K562 (cell line): ENCODE measurements around the gene HK1. TPM values are rescaled to one million over a fixed set of nuclear protein-coding genes. Genes with fewer than 3 reads are reported as not detected.

Experiments
- ATAC-seq: fragments of 200-7000 bp; cut with Tn5 transposase; 3 replicates; pipeline ENCODE4 v1.9.1; 2020; ENCODE audit warnings: moderate library complexity
- BruUV-seq: library from RNA; stranded (reverse); fragments of 400-500 nt; replicated peaks from 2 replicates; lab custom pipeline; 2021; lab: Mats Ljungman, UMichigan
- CTCF ChIA-PET: fragments of 300-600 bp; formaldehyde crosslinking; extraction: SDS; loops from one replicate; lab custom pipeline; 2021; ENCODE audit warnings: low intra/inter-chr PET ratio; lab: Yijun Ruan, JAX
- POLR2A ChIA-PET: fragments of 300-600, 350-650 bp; sonication (Branson Sonifier 250); formaldehyde crosslinking; extraction: SDS; loops from one replicate; lab custom pipeline; 2021; ENCODE audit warnings: antibody characterized with exemption, inconsistent platforms; lab: Yijun Ruan, JAX
- DNase-seq, 4 experiments: peaks; one replicate each; pipeline versions ENCODE4 v3.0.0 to v3.0.0-alpha.2; 2011 to 2018; ENCODE audit warnings: low spot score in 3 of 4, mixed read lengths in 3 of 4; ENCODE audit errors: extremely low read depth in 1 of 4
- FAIRE-seq: peaks from 2 replicates; lab custom pipeline; 2011; peaks lifted over from hg19 to GRCh38; lab: Jason Lieb, UNC
- H2AFZ ChIP-seq: 2 replicates; pipeline ENCODE4 v1.6.0; 2011; ENCODE audit warnings: low read depth, low read length, control low read depth, inconsistent platforms
- H3K27ac ChIP-seq: fragments of 200-600 bp; 3 replicates; pipeline ENCODE4 v1.8.0; 2011; ENCODE audit warnings: low read depth, mild to moderate bottlenecking, control low read depth, inconsistent platforms, low read length, moderate library complexity, mixed read lengths; ENCODE audit errors: extremely low read depth
- H3K27me3 ChIP-seq, 2 experiments: fragments of 300-600 bp in 1 of 2; 2 replicates in 1 of 2; 3 replicates in 1 of 2; pipeline versions ENCODE4 v1.6.0 to v1.8.0; 2011; ENCODE audit warnings: inconsistent platforms in 2 of 2, low read length in 2 of 2, mild to moderate bottlenecking in 1 of 2, mixed read lengths in 1 of 2, moderate library complexity in 1 of 2; ENCODE audit not compliant: control insufficient read depth in 2 of 2, insufficient read depth in 2 of 2
- H3K36me3 ChIP-seq: fragments of 300-600 bp; 3 replicates; pipeline ENCODE4 v1.8.0; 2011; ENCODE audit warnings: mild to moderate bottlenecking, low read length, inconsistent platforms; ENCODE audit not compliant: control insufficient read depth, insufficient read depth
- H3K4me1 ChIP-seq, 2 experiments: fragments of 200-600 bp in 1 of 2; replicated peaks in 1 of 2; 2 replicates in 1 of 2; 3 replicates in 1 of 2; pipeline versions ENCODE4 v1.5.1 to v1.8.0; 2011; ENCODE audit warnings: inconsistent platforms in 2 of 2, low read length in 2 of 2, mild to moderate bottlenecking in 1 of 2, mixed read lengths in 1 of 2, moderate library complexity in 1 of 2; ENCODE audit not compliant: control insufficient read depth in 2 of 2, insufficient read depth in 2 of 2
- H3K4me2 ChIP-seq: 2 replicates; pipeline ENCODE4 v1.6.1; 2011; ENCODE audit warnings: low read length, control low read depth, inconsistent platforms, mixed read lengths; ENCODE audit not compliant: insufficient read depth
- H3K4me3 ChIP-seq: fragments of 200-600 bp; sonication (generic), shearing (Covaris generic); 2 replicates; pipeline ENCODE4 v1.5.1; 2016; ENCODE audit warnings: control low read depth, inconsistent platforms
- H3K79me2 ChIP-seq: fragments of 200-600 bp; 3 replicates; pipeline ENCODE4 v1.8.0; 2011; ENCODE audit warnings: low read length, inconsistent platforms; ENCODE audit not compliant: control insufficient read depth, insufficient read depth
- H3K9ac ChIP-seq, 2 experiments: 2 replicates each; pipeline versions ENCODE4 v1.6.0 to v1.6.1; 2011; ENCODE audit warnings: low read depth in 2 of 2, low read length in 2 of 2, control low read depth in 1 of 2, inconsistent platforms in 1 of 2, mild to moderate bottlenecking in 1 of 2, mixed read lengths in 1 of 2; ENCODE audit not compliant: insufficient read depth in 1 of 2
- H3K9me1 ChIP-seq: one replicate; pipeline ENCODE4 v1.6.0; 2011; ENCODE audit warnings: inconsistent platforms, mild to moderate bottlenecking, low read length, moderate library complexity; ENCODE audit not compliant: control insufficient read depth, insufficient read depth
- H3K9me3 ChIP-seq: replicated peaks from 2 replicates; pipeline ENCODE4 v1.5.1; 2011; ENCODE audit warnings: low read depth, low read length, inconsistent platforms; ENCODE audit not compliant: control insufficient read depth, insufficient read depth
- H4K20me1 ChIP-seq: replicated peaks from 2 replicates; pipeline ENCODE4 v1.6.1; 2011; ENCODE audit warnings: low read length, inconsistent platforms, mixed read lengths; ENCODE audit not compliant: control insufficient read depth, insufficient read depth
- BMI1 ChIP-seq: fragments of 150-350 bp; IDR thresholded peaks from 2 replicates; pipeline ENCODE4 v1.6.1; 2014; ENCODE audit warnings: low read length
- BRD4 ChIP-seq: fragments of 200-600 bp; sonication (generic); IDR thresholded peaks from 2 replicates; pipeline ENCODE4 v1.6.1; 2017; ENCODE audit warnings: inconsistent platforms
- EP400 ChIP-seq: fragments of 450-650 bp; IDR thresholded peaks from 2 replicates; pipeline ENCODE4 v1.6.1; 2017; ENCODE audit warnings: antibody characterized with exemption, mild to moderate bottlenecking, moderate library complexity
- FOXJ3 ChIP-seq: sonication (generic); formaldehyde crosslinking; IDR thresholded peaks from 2 replicates; pipeline ENCODE4 v1.4.0; 2020; ENCODE audit warnings: mild to moderate bottlenecking, missing genetic modification reagents
- MBD2 ChIP-seq: sonication (generic); IDR thresholded peaks from 2 replicates; pipeline ENCODE4 v1.6.1; 2016; ENCODE audit warnings: low read depth, borderline replicate concordance
- MXI1 ChIP-seq: IDR thresholded peaks from 2 replicates; pipeline ENCODE4 v1.6.1; 2011; ENCODE audit warnings: low read depth, mild to moderate bottlenecking, improper control_type of control experiment, low read length
- NFATC3 ChIP-seq: fragments of 450-650 bp; IDR thresholded peaks from 2 replicates; pipeline ENCODE4 v1.6.1; 2017; ENCODE audit warnings: mild to moderate bottlenecking
- NR2C1 ChIP-seq, 2 experiments: fragments of 450-650 bp; IDR thresholded peaks; 2 replicates each; pipeline ENCODE4 v1.6.1; 2017; ENCODE audit warnings: mild to moderate bottlenecking in 2 of 2, antibody characterized with exemption in 1 of 2, inconsistent platforms in 1 of 2, missing compliant biosample characterization in 1 of 2, missing genetic modification characterization in 1 of 2
- POLR3G ChIP-seq: IDR thresholded peaks from 2 replicates; pipeline ENCODE4 v1.6.1; 2011; ENCODE audit not compliant: insufficient read length, insufficient replicate concordance; ENCODE audit errors: extremely low read depth
- RAD51 ChIP-seq: fragments of 450-650 bp; IDR thresholded peaks from 2 replicates; pipeline ENCODE4 v1.7.1; 2016; ENCODE audit warnings: low read depth, mild to moderate bottlenecking, borderline replicate concordance
- RBM14 ChIP-seq: fragments of 200-400 bp; formaldehyde crosslinking; IDR thresholded peaks from 2 replicates; pipeline ENCODE4 v1.6.1; 2018; ENCODE audit warnings: low read depth, mild to moderate bottlenecking, low read length, moderate library complexity, borderline replicate concordance; ENCODE audit not compliant: insufficient read depth
- RBM39 ChIP-seq: fragments of 200-400 bp; formaldehyde crosslinking; optimal IDR thresholded peaks from 2 replicates; pipeline ENCODE3; 2018; ENCODE audit warnings: low read depth, low read length
- SETDB1 ChIP-seq: IDR thresholded peaks from one replicate; pipeline ENCODE4 v1.6.1; 2012; ENCODE audit warnings: low read length, control low read depth, inconsistent platforms
- ZC3H4 ChIP-seq: sonication (generic); formaldehyde crosslinking; IDR thresholded peaks from 2 replicates; pipeline ENCODE4 v1.9.0; 2021; ENCODE audit warnings: missing genetic modification reagents, borderline replicate concordance
- ZNF644 ChIP-seq: fragments of 200-800 bp; sonication (Bioruptor generic); IDR thresholded peaks from 2 replicates; pipeline ENCODE4 v1.6.1; 2016; ENCODE audit warnings: low read depth, missing genetic modification characterization, missing compliant biosample characterization
- ZNF77 ChIP-seq: fragments of 250-450 bp; sonication (Bioruptor Pico); IDR thresholded peaks from 2 replicates; pipeline ENCODE4 v1.5.0; 2020
- ZNF778 ChIP-seq: fragments of 450-650 bp; formaldehyde crosslinking; IDR thresholded peaks from 2 replicates; pipeline ENCODE4 v1.4.0; 2020; ENCODE audit warnings: mild to moderate bottlenecking, moderate library complexity
- WGBS: fragments of 100-300 bp; shearing (Covaris generic); methylation state at CpG from one replicate; pipeline ENCODE4 v1.1.6; 2016; ENCODE audit warnings: low coverage, mixed read lengths; ENCODE audit not compliant: insufficient coverage; ENCODE audit errors: missing lambda C conversion rate; 5-methylcytosine and 5-hydroxymethylcytosine counted together
- in situ Hi-C: fragments of 300-500 bp; cut with MboI; formaldehyde crosslinking; loops from 4 replicates; pipeline ENCODE4 v1.15.0; 2018; ENCODE audit warnings: inconsistent platforms, mixed read lengths
- intact Hi-C: fragments of 100-400 bp; cut with micrococcal nuclease; formaldehyde crosslinking; loops from 2 replicates; pipeline ENCODE4 v1.14.2; 2022
- polyA plus RNA-seq, 8 experiments: library from polyadenylated mRNA; depleted of rRNA in 4 of 8; stranded (reverse) in 5 of 8; unstranded in 3 of 8; fragments of >200 nt; fragmentation: Nextera tagmentation in 2 of 8; fragmentation: Illumina TruSeq in 1 of 8; extraction: Ambion mirVana in 2 of 8; extraction: Trizol in 1 of 8; gene quantifications; 2 replicates each; pipeline versions ENCODE4 v1.2.1 to v1.2.3, GENCODE V29; 2011 to 2014; ENCODE audit warnings: inconsistent platforms in 1 of 8, missing spikeins in 1 of 8
- total RNA-seq, 7 experiments: library from RNA; depleted of rRNA in 6 of 7; stranded (reverse); fragments of >200 nt in 6 of 7; fragmentation: Illumina TruSeq in 2 of 7; extraction: Trizol in 2 of 7; gene quantifications; 2 replicates each; pipeline versions ENCODE4 v1.2.1 to v1.2.3, GENCODE V29; 2011 to 2021; ENCODE audit warnings: low replicate concordance in 1 of 7
- TF ChIP-seq, protein P1 (sequence below): fragments of 250-450 bp; sonication (Bioruptor Pico); IDR thresholded peaks from 2 replicates; pipeline ENCODE4 v1.5.0; 2021
- TF ChIP-seq, protein P2 (sequence below), 2 experiments: fragments of 250-450 bp in 1 of 2; fragments of 450-650 bp in 1 of 2; sonication (Bioruptor Pico) in 1 of 2; IDR thresholded peaks; 2 replicates each; pipeline versions ENCODE4 v1.6.1 to v1.8.0; 2016 to 2021; ENCODE audit warnings: mild to moderate bottlenecking in 2 of 2, moderate library complexity in 2 of 2, missing compliant biosample characterization in 1 of 2, missing genetic modification characterization in 1 of 2
- TF ChIP-seq, protein P3 (sequence below): fragments of 250-450 bp; sonication (Bioruptor Pico); IDR thresholded peaks from 2 replicates; pipeline ENCODE4 v1.8.0; 2021; ENCODE audit warnings: borderline replicate concordance, mild to moderate bottlenecking, moderate library complexity; ENCODE audit not compliant: poor library complexity, severe bottlenecking

The HK1 gene
- total and polyA plus RNA-seq, 9 of the 15 experiments (the other 6 are each of a cell fraction or from before 2014, with no cell fraction given), result 29.2 to 444 (median 193) TPM

DNA sequence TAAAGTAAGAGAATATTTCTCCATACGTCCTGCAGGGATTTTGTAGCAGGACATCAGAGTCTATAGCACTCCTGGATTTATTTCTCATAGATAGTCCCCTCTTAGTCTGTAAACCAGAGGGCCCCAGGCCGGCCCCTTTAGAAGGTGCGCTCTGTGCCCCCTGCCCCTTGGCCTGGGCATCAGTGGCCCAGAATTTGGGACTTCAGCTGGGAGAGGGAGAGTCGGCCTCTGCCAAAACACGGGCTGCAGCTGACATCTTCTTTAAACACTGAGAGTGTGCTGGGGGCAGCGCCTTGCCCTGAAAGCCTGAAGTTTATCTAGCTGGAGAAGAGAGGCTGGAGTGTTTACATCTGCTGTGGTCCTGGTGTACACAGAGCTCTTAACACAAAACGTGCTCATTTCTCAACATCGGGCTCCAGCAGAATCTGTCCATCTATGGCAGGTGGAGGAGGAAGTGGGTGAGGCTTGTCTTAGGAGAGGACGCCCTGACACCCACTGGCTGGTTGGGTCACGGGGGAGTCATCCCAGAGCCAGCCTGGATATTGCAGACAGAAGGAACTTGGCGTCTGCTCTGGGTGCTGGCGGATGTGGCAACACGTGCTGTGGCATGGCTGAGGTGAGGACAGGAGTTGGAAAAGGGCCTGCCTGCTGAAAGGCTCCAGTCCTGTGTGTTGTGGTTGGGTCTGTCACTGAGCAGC is 143.5 kb downstream of the HK1 start (continued):
- no peak for TF ChIP-seq RBM14
- TF ChIP-seq MXI1, result no peak
- TF ChIP-seq MBD2, result no peak
- TF ChIP-seq NR2C1 (IDR thresholded peaks at IDR 0.05), result no peak
- TF ChIP-seq NR2C1 (tag; IDR thresholded peaks at IDR 0.05), result no peak

DNA sequence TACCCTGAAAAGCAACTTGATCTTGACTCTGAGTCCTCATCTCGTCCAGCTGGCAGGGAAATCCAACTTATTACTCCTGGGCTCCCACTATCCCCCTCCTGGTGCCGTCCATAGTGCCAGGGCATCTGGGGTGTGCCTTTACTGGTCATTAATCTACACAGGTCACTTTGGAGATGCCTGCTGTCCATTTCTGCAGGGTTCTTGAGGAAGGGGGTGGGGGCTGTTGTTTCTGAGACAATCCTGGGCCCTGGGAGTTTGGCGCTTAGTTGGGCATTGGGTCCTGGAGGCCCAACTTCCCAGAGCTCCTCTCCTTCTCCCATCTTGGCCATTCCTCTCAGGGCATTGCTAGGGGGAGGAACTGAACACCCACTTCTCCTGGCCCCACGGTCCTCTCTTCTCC is 144.4 kb downstream of the HK1 start:
- no TSS peak for BruUV-seq
- TF ChIP-seq FOXJ3 (CRISPR knock-in tag) (no peak), BMI1 (no peak), RAD51 (no peak), SETDB1 (no peak), ZNF77 (CRISPR knock-in tag) (no peak), ZNF644 (tag) (no peak), POLR3G (no peak), ZC3H4 (CRISPR knock-in tag) (no peak), EP400 (no peak), RBM39 (no peak), NFATC3 (no peak), BRD4 (no peak), ZNF778 (CRISPR knock-in tag) (no peak)
- TF ChIP-seq, protein P1, sequence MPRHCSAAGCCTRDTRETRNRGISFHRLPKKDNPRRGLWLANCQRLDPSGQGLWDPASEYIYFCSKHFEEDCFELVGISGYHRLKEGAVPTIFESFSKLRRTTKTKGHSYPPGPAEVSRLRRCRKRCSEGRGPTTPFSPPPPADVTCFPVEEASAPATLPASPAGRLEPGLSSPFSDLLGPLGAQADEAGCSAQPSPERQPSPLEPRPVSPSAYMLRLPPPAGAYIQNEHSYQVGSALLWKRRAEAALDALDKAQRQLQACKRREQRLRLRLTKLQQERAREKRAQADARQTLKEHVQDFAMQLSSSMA (CRISPR knock-in tag), result no peak
- TF ChIP-seq, protein P2, sequence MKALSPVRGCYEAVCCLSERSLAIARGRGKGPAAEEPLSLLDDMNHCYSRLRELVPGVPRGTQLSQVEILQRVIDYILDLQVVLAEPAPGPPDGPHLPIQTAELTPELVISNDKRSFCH (CRISPR knock-in tag; IDR thresholded peaks at IDR 0.05), result no peak
- TF ChIP-seq, protein P2 (tag; IDR thresholded peaks at IDR 0.05), result no peak
- TF ChIP-seq, protein P3, sequence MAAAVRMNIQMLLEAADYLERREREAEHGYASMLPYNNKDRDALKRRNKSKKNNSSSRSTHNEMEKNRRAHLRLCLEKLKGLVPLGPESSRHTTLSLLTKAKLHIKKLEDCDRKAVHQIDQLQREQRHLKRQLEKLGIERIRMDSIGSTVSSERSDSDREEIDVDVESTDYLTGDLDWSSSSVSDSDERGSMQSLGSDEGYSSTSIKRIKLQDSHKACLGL (CRISPR knock-in tag), result no peak

More for the DNA sequence above, 144.4 kb downstream of the HK1 start:
- Histone ChIP-seq H3K27me3 (peaks cover 24 to 36% of the 10 kb centered on the region in 2 experiments), H3K9me3 (no peaks in the 10 kb centered on the region), H3K9ac (no peak overlapping the region), H3K4me3 (no peak overlapping the region), H3K36me3 (no peaks in the 10 kb centered on the region), H3K27ac (no peak overlapping the region), H3K9me1 (no peaks in the 10 kb centered on the region), H3K79me2 (no peaks in the 10 kb centered on the region), H2AFZ (no peak overlapping the region), H3K4me2 (no peak overlapping the region), H4K20me1 (no peaks in the 10 kb centered on the region), H3K4me1 (peaks cover 6 to 15% of the 10 kb centered on the region in 2 experiments; a peak in 3 of 5 replicates)
- ChIA-PET CTCF (no interaction called here), POLR2A (interaction anchor here (0.7 to 1.1 kb wide), 2 partner anchors 10 to 1573 kb away, joined by 3 read pairs; no protein-coding TSS in a partner anchor)
- in situ Hi-C loops, result no loop called here
- WGBS, result 22% methylated on average over 4 of the region's 4 CpGs
- DNase-seq (no peak), ATAC-seq (no peak), FAIRE-seq (no peak)
- intact Hi-C loops, result no loop called here
